SK-N-SH (cell line): ENCODE measurements around the gene TMEM150A. TPM values are rescaled to one million over a fixed set of nuclear protein-coding genes. Genes with fewer than 3 reads are reported as not detected.

Experiments used
- CTCF ChIA-PET: fragments of 300-600, 350-600 bp; formaldehyde crosslinking; extraction: SDS; loops from one replicate; lab custom pipeline; 2021; lab: Yijun Ruan, JAX
- POLR2A ChIA-PET: fragments of 350-600 bp; sonication (Branson Sonifier 250); formaldehyde crosslinking; extraction: SDS; loops from one replicate; lab custom pipeline; 2020; ENCODE audit warnings: antibody characterized with exemption, inconsistent platforms; lab: Yijun Ruan, JAX
- DNase-seq: peaks from one replicate; pipeline ENCODE4 v3.0.0; 2012
- H2AFZ ChIP-seq: fragments of 200-600 bp; sonication (generic); 2 replicates; pipeline ENCODE4 v1.8.1; 2016; ENCODE audit warnings: antibody characterized with exemption, mild to moderate bottlenecking, low read depth
- H3F3A ChIP-seq: fragments of 200-600 bp; sonication (generic); replicated peaks from 2 replicates; pipeline ENCODE3; 2016; ENCODE audit warnings: antibody characterized with exemption, mild to moderate bottlenecking; ENCODE audit not compliant: insufficient read depth
- H3K27ac ChIP-seq, 2 experiments: fragments of 200-500 bp in 1 of 2; fragments of 200-600 bp in 1 of 2; sonication (Bioruptor generic) in 1 of 2; sonication (generic), shearing (Covaris generic) in 1 of 2; 2 replicates each; pipeline versions ENCODE4 v1.5.1 to v1.6.1; 2014 to 2016; ENCODE audit warnings: low read depth in 2 of 2, inconsistent platforms in 1 of 2, low read length in 1 of 2, mild to moderate bottlenecking in 1 of 2, mixed read lengths in 1 of 2
- H3K27me3 ChIP-seq: fragments of 200-600 bp; sonication (generic), shearing (Covaris generic); 2 replicates; pipeline ENCODE4 v1.6.1; 2016; ENCODE audit warnings: mixed run types; ENCODE audit not compliant: insufficient read depth
- H3K36me3 ChIP-seq, 2 experiments: fragments of 200-500 bp in 1 of 2; fragments of 200-600 bp in 1 of 2; sonication (Bioruptor generic) in 1 of 2; sonication (generic) in 1 of 2; replicated peaks in 1 of 2; 2 replicates each; pipeline versions ENCODE3 to v1.5.1; 2014 to 2016; ENCODE audit warnings: low read length in 1 of 2, mild to moderate bottlenecking in 1 of 2; ENCODE audit not compliant: insufficient read depth in 2 of 2, control insufficient read depth in 1 of 2
- H3K4me1 ChIP-seq, 2 experiments: fragments of 200-500 bp in 1 of 2; fragments of 200-600 bp in 1 of 2; sonication (Bioruptor generic) in 1 of 2; sonication (generic), shearing (Covaris generic) in 1 of 2; 2 replicates each; pipeline versions ENCODE4 v1.5.1 to v1.6.1; 2014 to 2016; ENCODE audit warnings: low read depth in 1 of 2, low read length in 1 of 2, mixed run types in 1 of 2; ENCODE audit not compliant: insufficient read depth in 2 of 2, control insufficient read depth in 1 of 2
- H3K4me2 ChIP-seq: fragments of 200-600 bp; sonication (generic), shearing (Covaris generic); 2 replicates; pipeline ENCODE4 v1.6.1; 2017; ENCODE audit warnings: mixed run types
- H3K4me3 ChIP-seq, 2 experiments: fragments of 200-500 bp in 1 of 2; fragments of 200-600 bp in 1 of 2; sonication (Bioruptor generic) in 1 of 2; sonication (generic), shearing (Covaris generic) in 1 of 2; 2 replicates each; pipeline versions ENCODE4 v1.5.1 to v1.8.1; 2014 to 2016; ENCODE audit warnings: low read depth in 2 of 2, inconsistent platforms in 1 of 2, low read length in 1 of 2, mild to moderate bottlenecking in 1 of 2, mixed read lengths in 1 of 2, moderate library complexity in 1 of 2
- H3K79me2 ChIP-seq: fragments of 200-600 bp; sonication (generic); 2 replicates; pipeline ENCODE4 v1.8.1; 2017; ENCODE audit warnings: mild to moderate bottlenecking; ENCODE audit not compliant: insufficient read depth
- H3K9ac ChIP-seq: fragments of 200-600 bp; sonication (generic); 2 replicates; pipeline ENCODE4 v1.6.1; 2017; ENCODE audit warnings: mixed run types
- H3K9me2 ChIP-seq: fragments of 200-600 bp; sonication (generic); 2 replicates; pipeline ENCODE4 v1.6.1; 2017; ENCODE audit warnings: mixed run types
- H3K9me3 ChIP-seq: fragments of 200-600 bp; sonication (generic); 2 replicates; pipeline ENCODE4 v1.6.1; 2017; ENCODE audit warnings: mixed run types, mild to moderate bottlenecking, moderate library complexity
- H4K20me1 ChIP-seq: fragments of 200-600 bp; sonication (generic); 2 replicates; pipeline ENCODE4 v1.6.1; 2017; ENCODE audit warnings: mild to moderate bottlenecking, mixed run types; ENCODE audit not compliant: insufficient read depth
- ELF1 ChIP-seq: IDR thresholded peaks from 2 replicates; pipeline ENCODE4 v1.4.0; 2012
- NRF1 ChIP-seq: IDR thresholded peaks from 2 replicates; pipeline ENCODE4 v1.6.1; 2012; ENCODE audit warnings: low read depth, mild to moderate bottlenecking, low read length
- PBX3 ChIP-seq: IDR thresholded peaks from 2 replicates; pipeline ENCODE4; 2012
- REST ChIP-seq: IDR thresholded peaks from 2 replicates; pipeline ENCODE4 v1.6.1; 2012; ENCODE audit warnings: mild to moderate bottlenecking, low read depth, low read length, moderate library complexity
- WGBS: methylation state at CpG from one replicate; pipeline ENCODE4 v1.1.6; 2017; ENCODE audit warnings: low lambda C conversion rate; 5-methylcytosine and 5-hydroxymethylcytosine counted together
- polyA plus RNA-seq, 3 experiments: library from polyadenylated mRNA; depleted of rRNA; stranded (reverse); fragments of >200 nt; gene quantifications; 2 replicates each; pipeline ENCODE4 v1.2.3, GENCODE V29; 2012
- small RNA-seq, 7 experiments: library from RNA; depleted of rRNA; stranded (forward); fragments of <200 nt; gene quantifications; one replicate each; pipeline ENCODE3, GENCODE V24; 2012

The TMEM150A gene
- polyA plus RNA-seq, 1 of the 3 experiments (the other 2 are of a cell fraction): 20.2 TPM

- Histone ChIP-seq H3K9me2 (no peaks in the 10 kb centered on the region), H3K4me3 (no peak overlapping the region), H2AFZ (no peak overlapping the region), H3K9me3 (no peaks in the 10 kb centered on the region), H3F3A (peaks cover 66% of the 10 kb centered on the region), H3K27ac (peak overlapping the region; percentile 24 to 42; a peak in 2 of 4 replicates), H3K27me3 (no peaks in the 10 kb centered on the region), H3K4me1 (peaks cover 0 to 13% of the 10 kb centered on the region in 2 experiments; a peak in 2 of 4 replicates), H3K4me2 (no peak overlapping the region), H4K20me1 (peaks cover 22% of the 10 kb centered on the region), H3K79me2 (no peaks in the 10 kb centered on the region; the same call in 1 of the 2 replicates), H3K36me3 (peaks cover 48 to 50% of the 10 kb centered on the region in 2 experiments), H3K9ac (no peak overlapping the region)
- no peak for DNase-seq
- TF ChIP-seq NRF1: no peak
- TF ChIP-seq PBX3: no peak
- TF ChIP-seq REST: no peak
- no peak for TF ChIP-seq ELF1
- CTCF ChIA-PET: interaction anchor here (0.6 to 16.6 kb wide), 9 partner anchors 8 to 248 kb away, joined by 3 to 364 read pairs (median 4); partner anchors contain the start of genes MAT2A and SH2D6
- WGBS: 63% methylated on average over 2 of the region's 2 CpGs
- POLR2A ChIA-PET: interaction anchor here (0.8 to 8.2 kb wide), 8 partner anchors 9 to 129 kb away, joined by 3 to 87 read pairs (median 10); partner anchors contain the start of genes GGCX, MAT2A and SH2D6
These were observed 53.9 kb downstream of the TMEM150A start for GRCh38 chr2:85548608-85548900.

Small RNAs within 50 kb of the gene (small RNA-seq; reads per million reads assigned to genes)
- gene RN7SL126P: 0 reads per million in 7 experiments

Other genes starting within 250 kb of the TMEM150A start
- 28.0 and 37.7 TPM in 2 replicates for gene RETSAT, start 248.2 kb downstream of the TMEM150A start, polyA plus RNA-seq (2012; rRNA removed)
- gene ELMOD3, start 247.9 kb downstream of the TMEM150A start, polyA plus RNA-seq (2012; rRNA removed): 15.4 and 25.1 TPM in 2 replicates
- 1.2 and 1.3 TPM in 2 replicates for gene CAPG, start 192.3 kb downstream of the TMEM150A start, polyA plus RNA-seq (2012; rRNA removed)
- 0.33 and 0.42 TPM in 2 replicates for gene SH2D6, start 184.0 kb downstream of the TMEM150A start, polyA plus RNA-seq (2012; rRNA removed)
- gene MAT2A, start 63.5 kb downstream of the TMEM150A start, polyA plus RNA-seq (2012; rRNA removed): 187 and 326 TPM in 2 replicates
- gene GGCX, start 41.2 kb downstream of the TMEM150A start, polyA plus RNA-seq (2012; rRNA removed): 26.5 and 34.5 TPM in 2 replicates
- 0.72 and 1.3 TPM in 2 replicates for gene VAMP8, start 25.1 kb downstream of the TMEM150A start, polyA plus RNA-seq (2012; rRNA removed)
- gene VAMP5, start 18.3 kb downstream of the TMEM150A start, polyA plus RNA-seq (2012; rRNA removed): 9.8 and 12.0 TPM in 2 replicates
- gene RNF181, start 7.0 kb downstream of the TMEM150A start, polyA plus RNA-seq (2012; rRNA removed): 312 and 353 TPM in 2 replicates
- 14.5 and 24.3 TPM in 2 replicates for gene C2orf68, start 9.4 kb upstream of the TMEM150A start, polyA plus RNA-seq (2012; rRNA removed)
- 49.1 and 50.3 TPM in 2 replicates for gene USP39, start 13.5 kb upstream of the TMEM150A start, polyA plus RNA-seq (2012; rRNA removed)
- gene SFTPB, start 65.5 kb upstream of the TMEM150A start, polyA plus RNA-seq (2012; rRNA removed): not detected in 2 replicates
- not detected in 2 replicates for gene GNLY, start 91.7 kb upstream of the TMEM150A start, polyA plus RNA-seq (2012; rRNA removed)
- 5.6 and 6.4 TPM in 2 replicates for gene ATOH8, start 151.3 kb upstream of the TMEM150A start, polyA plus RNA-seq (2012; rRNA removed)